GM23248 (cell line): Measurements from ENCODE around the gene PTPRN2. TPM values are rescaled to one million over a fixed set of nuclear protein-coding genes. Genes with fewer than 3 reads are reported as not detected.

Experiments used
- DNase-seq: peaks from one replicate; pipeline ENCODE4 v3.0.0-alpha.2; 2015
- H2AFZ ChIP-seq: fragments of 200-600 bp; sonication (generic); 2 replicates; pipeline ENCODE4 v1.6.1; 2016; ENCODE audit warnings: antibody characterized with exemption
- H3F3A ChIP-seq: fragments of 200-600 bp; sonication (generic); 2 replicates; pipeline ENCODE4 v1.6.1; 2016; ENCODE audit warnings: mild to moderate bottlenecking, antibody characterized with exemption, mixed run types; ENCODE audit not compliant: insufficient read depth
- H3K27ac ChIP-seq: fragments of 200-600 bp; sonication (generic); 2 replicates; pipeline ENCODE4 v1.5.1; 2016; ENCODE audit warnings: mild to moderate bottlenecking
- H3K27me3 ChIP-seq: fragments of 200-600 bp; sonication (generic); replicated peaks from 2 replicates; pipeline ENCODE4 v1.6.1; 2016; ENCODE audit warnings: mild to moderate bottlenecking; ENCODE audit not compliant: insufficient read depth
- H3K36me3 ChIP-seq: fragments of 200-600 bp; sonication (generic); 2 replicates; pipeline ENCODE4 v1.6.1; 2016; ENCODE audit warnings: low read depth, mild to moderate bottlenecking
- H3K4me1 ChIP-seq: fragments of 200-600 bp; sonication (generic); 2 replicates; pipeline ENCODE4 v1.6.1; 2016; ENCODE audit warnings: mild to moderate bottlenecking; ENCODE audit not compliant: insufficient read depth
- H3K4me2 ChIP-seq: fragments of 200-600 bp; sonication (generic); one replicate; pipeline ENCODE4 v1.6.1; 2016; ENCODE audit warnings: mild to moderate bottlenecking; ENCODE audit not compliant: unreplicated experiment
- H3K4me3 ChIP-seq: fragments of 200-600 bp; sonication (generic); 2 replicates; pipeline ENCODE4 v1.5.1; 2016; ENCODE audit warnings: mild to moderate bottlenecking
- H3K79me2 ChIP-seq: fragments of 200-600 bp; sonication (generic); 2 replicates; pipeline ENCODE4 v1.6.1; 2016; ENCODE audit warnings: mild to moderate bottlenecking; ENCODE audit not compliant: insufficient read depth
- H3K9ac ChIP-seq: fragments of 200-600 bp; sonication (generic); 2 replicates; pipeline ENCODE4 v1.6.1; 2016; ENCODE audit warnings: mild to moderate bottlenecking
- H3K9me2 ChIP-seq: fragments of 200-600 bp; sonication (generic); 2 replicates; pipeline ENCODE4 v1.6.1; 2016; ENCODE audit warnings: mixed run types, mild to moderate bottlenecking, moderate library complexity; ENCODE audit not compliant: insufficient read depth
- H3K9me3 ChIP-seq: fragments of 200-600 bp; sonication (generic); one replicate; pipeline ENCODE4 v1.6.1; 2017; ENCODE audit warnings: low read depth
- H4K20me1 ChIP-seq: fragments of 200-600 bp; sonication (generic); 2 replicates; pipeline ENCODE4 v1.6.0; 2016; ENCODE audit not compliant: insufficient read depth
- EZH2 ChIP-seq: fragments of 200-600 bp; sonication (generic); IDR thresholded peaks from 2 replicates; pipeline ENCODE4 v1.6.1; 2018; ENCODE audit warnings: antibody characterized with exemption, mild to moderate bottlenecking; ENCODE audit not compliant: insufficient read depth, poor library complexity, severe bottlenecking
- EZH2phosphoT487 ChIP-seq: fragments of 200-600 bp; sonication (generic); IDR thresholded peaks from 2 replicates; pipeline ENCODE4 v1.6.1; 2018; ENCODE audit warnings: antibody characterized with exemption, moderate library complexity, mild to moderate bottlenecking, low read depth; ENCODE audit not compliant: insufficient read depth
- WGBS, 2 experiments: methylation state at CpG; one replicate each; pipeline ENCODE4 v1.1.6; 2015 to 2017; ENCODE audit warnings: low lambda C conversion rate in 2 of 2, low coverage in 1 of 2; ENCODE audit errors: missing lambda C conversion rate in 2 of 2; 5-methylcytosine and 5-hydroxymethylcytosine counted together
- in situ Hi-C: fragments of 300-500 bp; cut with MboI; formaldehyde crosslinking; loops from 2 replicates; pipeline ENCODE4 v1.15.0; 2020
- polyA plus RNA-seq: library from polyadenylated mRNA; unstranded; fragments of >200 nt; fragmentation: Nextera tagmentation; extraction: Ambion mirVana; gene quantifications from 2 replicates; pipeline ENCODE4 v1.2.1, GENCODE V29; 2016
- total RNA-seq: library from RNA; depleted of rRNA; stranded (reverse); fragments of >200 nt; shearing (Covaris generic); gene quantifications from 2 replicates; pipeline ENCODE4 v1.2.3, GENCODE V29; 2014

Gene PTPRN2
- total and polyA plus RNA-seq, 2 experiments from 2014 or later: 0.13 TPM; not detected in 1

DNA sequence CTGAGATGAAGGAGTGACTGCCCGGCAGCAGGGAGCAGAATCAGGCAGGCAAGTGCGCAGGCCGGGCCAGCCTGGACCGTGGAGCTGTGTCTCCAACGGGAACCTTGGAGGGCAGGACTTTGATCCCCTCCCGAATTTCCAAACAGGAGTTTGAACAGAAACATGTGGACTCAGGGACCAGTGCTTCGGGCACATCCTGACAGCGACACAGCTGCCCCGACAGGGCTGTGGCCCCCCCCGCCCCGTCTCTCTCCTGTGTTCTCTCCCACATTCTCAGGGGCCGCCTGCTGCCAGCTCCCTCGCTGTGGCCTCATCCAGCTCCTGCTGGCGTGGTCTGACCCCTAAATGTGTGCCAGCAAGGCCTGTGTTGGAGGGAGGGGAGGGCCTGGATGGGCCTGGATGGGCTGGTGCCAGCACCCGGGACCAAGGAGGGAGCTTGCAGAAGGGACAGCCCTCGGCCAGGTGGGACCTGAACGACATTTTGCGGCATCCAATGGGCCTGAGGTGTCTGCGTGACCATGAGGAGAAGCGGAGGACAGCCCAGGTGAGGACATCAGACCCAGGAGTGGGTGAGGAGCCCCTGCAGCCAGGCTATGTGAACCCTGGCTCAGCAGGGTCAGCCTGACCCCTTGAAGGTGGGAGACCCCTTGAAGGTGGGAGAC is 1027.9 kb downstream of the PTPRN2 start:
- Histone ChIP-seq H3K9me3 (no peaks in the 10 kb centered on the region), H3K27ac (no peak overlapping the region), H4K20me1 (no peaks in the 10 kb centered on the region), H3K27me3 (no peaks in the 10 kb centered on the region), H2AFZ (no peak overlapping the region), H3K4me1 (no peaks in the 10 kb centered on the region), H3K36me3 (no peaks in the 10 kb centered on the region), H3K4me2 (no peak overlapping the region), H3K79me2 (no peaks in the 10 kb centered on the region), H3K9ac (no peak overlapping the region), H3F3A (no peaks in the 10 kb centered on the region), H3K4me3 (no peak overlapping the region), H3K9me2 (no peaks in the 10 kb centered on the region)
- no peak for DNase-seq
- 38 to 42% methylated on average over 19 to 20 of the region's 20 CpGs for WGBS, 2 experiments
- in situ Hi-C loops: no loop called here
- TF ChIP-seq EZH2phosphoT487 (no peak), EZH2 (no peak)

DNA sequence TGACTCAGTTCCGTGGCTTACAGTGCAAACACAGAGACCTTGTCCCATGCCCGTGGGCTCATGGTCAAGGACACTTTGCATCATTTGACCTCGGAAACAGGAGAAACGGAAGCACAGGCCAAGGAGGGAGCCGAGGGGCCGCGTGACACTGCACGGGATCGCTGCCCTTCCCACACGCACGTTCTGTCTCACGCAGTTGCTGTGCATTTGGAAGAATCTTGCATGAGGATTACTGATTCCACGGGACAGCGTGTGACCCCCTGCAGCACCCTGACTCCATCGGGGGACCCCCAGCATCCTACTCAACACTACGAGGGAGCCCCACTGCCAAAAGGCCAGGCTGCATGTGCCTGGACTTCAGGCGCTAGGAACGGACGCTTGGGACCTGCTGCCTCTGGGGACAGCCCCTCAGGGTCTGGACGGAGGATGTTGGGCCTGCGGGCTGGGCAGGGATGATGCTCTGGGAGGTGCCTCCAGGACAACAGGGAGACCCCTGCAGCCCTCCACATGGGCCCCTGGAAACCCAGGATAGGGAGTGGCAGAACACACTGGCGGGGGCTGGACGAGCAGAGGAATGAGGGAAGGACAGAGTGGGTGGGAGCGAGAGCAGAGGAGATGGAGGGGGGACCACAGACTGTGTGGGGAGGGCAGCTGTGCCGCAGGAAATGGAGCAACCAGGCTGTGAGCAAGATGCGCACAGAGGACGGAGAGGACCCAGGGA is 1028.6 kb downstream of the PTPRN2 start:
- H3K27me3 ChIP-seq: no peaks in the 10 kb centered on the region
- no peaks in the 10 kb centered on the region for H3K36me3 ChIP-seq
- in situ Hi-C loops: no loop called here
- no peaks in the 10 kb centered on the region for H3K9me3 ChIP-seq
- H3K9me2 ChIP-seq: no peaks in the 10 kb centered on the region
- WGBS, 2 experiments: 37 to 40% methylated on average over 27 of the region's 27 CpGs
- TF ChIP-seq EZH2 (no peak), EZH2phosphoT487 (no peak)
- H3K27ac ChIP-seq: no peak overlapping the region
- H3F3A ChIP-seq: no peaks in the 10 kb centered on the region
- no peak overlapping the region for H2AFZ ChIP-seq
- no peaks in the 10 kb centered on the region for H4K20me1 ChIP-seq
- DNase-seq: no peak
- H3K79me2 ChIP-seq: no peaks in the 10 kb centered on the region
- H3K4me2 ChIP-seq: no peak overlapping the region
- H3K4me1 ChIP-seq: no peaks in the 10 kb centered on the region
- no peak overlapping the region for H3K4me3 ChIP-seq
- no peak overlapping the region for H3K9ac ChIP-seq

DNA sequence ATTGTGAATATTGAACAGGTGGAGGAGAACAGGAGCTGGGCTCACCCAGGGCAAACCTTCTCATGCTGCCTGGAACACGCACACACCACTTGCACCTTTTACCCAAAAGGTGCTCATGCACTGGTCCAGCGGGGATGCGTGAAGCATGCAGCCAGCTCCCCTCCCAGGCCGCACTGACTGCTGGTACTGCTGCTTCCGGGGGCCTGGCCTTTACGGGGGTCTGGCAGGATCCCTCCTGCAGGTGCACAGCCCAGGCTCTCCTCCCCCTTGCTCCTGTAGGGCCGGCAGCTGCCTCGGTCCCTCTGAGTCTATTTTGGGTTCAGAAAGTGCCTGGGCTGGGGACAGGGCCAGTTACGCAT is 1029.1 kb downstream of the PTPRN2 start:
- Histone ChIP-seq H3K9ac (no peak overlapping the region), H3K27ac (no peak overlapping the region), H3K9me3 (no peaks in the 10 kb centered on the region), H3K4me2 (no peak overlapping the region), H3K9me2 (no peaks in the 10 kb centered on the region), H3K36me3 (no peaks in the 10 kb centered on the region), H3K27me3 (no peaks in the 10 kb centered on the region), H3K4me3 (no peak overlapping the region), H4K20me1 (no peaks in the 10 kb centered on the region), H3F3A (no peaks in the 10 kb centered on the region), H3K4me1 (no peaks in the 10 kb centered on the region), H2AFZ (no peak overlapping the region), H3K79me2 (no peaks in the 10 kb centered on the region)
- no peak for DNase-seq
- in situ Hi-C loops: no loop called here
- TF ChIP-seq EZH2phosphoT487: no peak
- TF ChIP-seq EZH2: no peak
- WGBS, 2 experiments: 45 to 47% methylated on average over 9 of the region's 9 CpGs

DNA sequence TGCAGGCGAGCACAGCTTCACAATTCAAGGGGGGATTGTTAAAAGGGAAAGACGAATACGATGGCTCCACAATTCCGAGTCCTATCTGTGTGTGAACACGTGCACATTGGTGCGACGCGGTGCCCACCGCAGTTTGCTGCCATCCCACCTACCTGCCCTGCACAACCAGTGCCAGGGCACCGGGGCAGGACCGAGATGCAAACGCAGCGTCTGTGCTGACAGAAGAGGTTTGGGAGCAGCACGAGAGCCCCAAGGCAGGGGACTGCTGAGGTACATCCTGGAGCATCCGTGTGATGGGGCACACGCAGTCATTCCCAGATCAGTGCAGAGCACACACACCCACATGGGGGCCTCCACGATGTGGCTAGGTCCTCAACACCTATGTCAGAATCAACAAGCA is 1029.6 kb downstream of the PTPRN2 start:
- in situ Hi-C loops: no loop called here
- WGBS, 2 experiments: 49 to 51% methylated on average over 17 of the region's 17 CpGs
- Histone ChIP-seq H3K9ac (no peak overlapping the region), H3K9me3 (no peaks in the 10 kb centered on the region), H3F3A (no peaks in the 10 kb centered on the region), H3K4me1 (no peaks in the 10 kb centered on the region), H3K27ac (no peak overlapping the region), H3K9me2 (no peaks in the 10 kb centered on the region), H3K27me3 (no peaks in the 10 kb centered on the region), H4K20me1 (no peaks in the 10 kb centered on the region), H3K36me3 (no peaks in the 10 kb centered on the region), H3K4me2 (no peak overlapping the region), H3K79me2 (no peaks in the 10 kb centered on the region), H3K4me3 (no peak overlapping the region), H2AFZ (no peak overlapping the region)
- DNase-seq: no peak
- TF ChIP-seq EZH2phosphoT487: no peak
- no peak for TF ChIP-seq EZH2

DNA sequence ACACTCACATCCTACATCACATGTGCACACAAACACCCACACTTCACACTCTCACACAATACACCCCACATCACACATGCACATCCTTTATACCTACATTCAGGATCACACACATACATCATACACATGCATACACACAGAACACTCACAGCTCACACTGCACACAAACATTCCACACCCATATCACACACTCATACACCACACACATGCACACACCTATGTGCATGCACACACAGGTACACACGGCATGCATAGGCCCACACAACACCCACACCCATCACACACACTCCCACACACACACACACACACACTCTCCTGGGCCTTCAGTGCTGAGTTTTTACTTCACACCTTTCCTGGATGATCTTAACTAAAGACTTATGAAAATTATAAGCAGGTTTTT is 1030.4 kb downstream of the PTPRN2 start:
- H3K4me2 ChIP-seq: no peak overlapping the region
- H3K9me2 ChIP-seq: no peaks in the 10 kb centered on the region
- no peak overlapping the region for H3K27ac ChIP-seq
- no peaks in the 10 kb centered on the region for H3F3A ChIP-seq
- no peaks in the 10 kb centered on the region for H3K79me2 ChIP-seq
- no peak overlapping the region for H3K9ac ChIP-seq
- no peak for DNase-seq
- no peaks in the 10 kb centered on the region for H3K27me3 ChIP-seq
- 12 to 17% methylated on average over 1 of the region's 1 CpG for WGBS, 2 experiments
- no peak overlapping the region for H3K4me3 ChIP-seq
- H2AFZ ChIP-seq: no peak overlapping the region
- no peaks in the 10 kb centered on the region for H3K4me1 ChIP-seq
- in situ Hi-C loops: no loop called here
- H3K36me3 ChIP-seq: no peaks in the 10 kb centered on the region
- no peak for TF ChIP-seq EZH2
- H3K9me3 ChIP-seq: no peaks in the 10 kb centered on the region
- H4K20me1 ChIP-seq: no peaks in the 10 kb centered on the region
